GM18517 (cell line): ENCODE measurements around the gene COASY.
"Not testable (repeated sequence)": the region's sequence is repeated elsewhere in the genome, so short reads cannot be mapped to it uniquely, and the experiment has no call there.

Source experiments
- ATAC-seq: cut with Tn5 transposase; IDR thresholded peaks from one replicate; pipeline ENCODE4 v1.9.1; 2021; ENCODE audit warnings: mild to moderate bottlenecking, moderate library complexity; ENCODE audit not compliant: unreplicated experiment

Gene COASY

GRCh38 chr17:42531455-42532354, 30.2 kb upstream of the COASY start:
- ATAC-seq: no peak

- ATAC-seq: no peak
These were observed 26.5 kb upstream of the COASY start for GRCh38 chr17:42535155-42536047.

DNA sequence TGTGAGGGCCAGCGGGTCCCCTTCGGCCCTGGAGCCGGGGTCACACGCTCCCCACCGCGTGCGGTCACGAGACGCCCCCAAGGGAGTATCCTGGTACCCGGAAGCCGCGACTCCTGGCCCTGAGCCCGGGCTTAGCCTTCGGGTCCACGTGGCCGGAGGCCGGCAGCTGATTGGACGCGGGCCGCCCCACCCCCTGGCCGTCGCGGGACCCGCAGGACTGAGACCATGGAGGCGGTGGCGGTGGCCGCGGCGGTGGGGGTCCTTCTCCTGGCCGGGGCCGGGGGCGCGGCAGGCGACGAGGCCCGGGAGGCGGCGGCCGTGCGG, 25.9 kb upstream of the COASY start, which contains the start of gene NAGLU:
Gene NAGLU, plus strand, starts transcription at position 194 of the 324 bp plus-strand sequence. Its CDS starts 32 bp downstream, at position 226.
- ATAC-seq: peak; percentile 68

- peak; percentile 57 for ATAC-seq
These were observed 25.4 kb upstream of the COASY start for GRCh38 chr17:42536372-42537155.

GRCh38 chr17:42537156-42537805, 24.7 kb upstream of the COASY start:
- no peak for ATAC-seq

- ATAC-seq: no peak
These were observed 24.0 kb upstream of the COASY start for GRCh38 chr17:42537826-42538451.

GRCh38 chr17:42538482-42538881, 23.5 kb upstream of the COASY start:
- ATAC-seq: no peak

GRCh38 chr17:42540558-42540957, 21.4 kb upstream of the COASY start:
- not testable (repeated sequence) for ATAC-seq

DNA sequence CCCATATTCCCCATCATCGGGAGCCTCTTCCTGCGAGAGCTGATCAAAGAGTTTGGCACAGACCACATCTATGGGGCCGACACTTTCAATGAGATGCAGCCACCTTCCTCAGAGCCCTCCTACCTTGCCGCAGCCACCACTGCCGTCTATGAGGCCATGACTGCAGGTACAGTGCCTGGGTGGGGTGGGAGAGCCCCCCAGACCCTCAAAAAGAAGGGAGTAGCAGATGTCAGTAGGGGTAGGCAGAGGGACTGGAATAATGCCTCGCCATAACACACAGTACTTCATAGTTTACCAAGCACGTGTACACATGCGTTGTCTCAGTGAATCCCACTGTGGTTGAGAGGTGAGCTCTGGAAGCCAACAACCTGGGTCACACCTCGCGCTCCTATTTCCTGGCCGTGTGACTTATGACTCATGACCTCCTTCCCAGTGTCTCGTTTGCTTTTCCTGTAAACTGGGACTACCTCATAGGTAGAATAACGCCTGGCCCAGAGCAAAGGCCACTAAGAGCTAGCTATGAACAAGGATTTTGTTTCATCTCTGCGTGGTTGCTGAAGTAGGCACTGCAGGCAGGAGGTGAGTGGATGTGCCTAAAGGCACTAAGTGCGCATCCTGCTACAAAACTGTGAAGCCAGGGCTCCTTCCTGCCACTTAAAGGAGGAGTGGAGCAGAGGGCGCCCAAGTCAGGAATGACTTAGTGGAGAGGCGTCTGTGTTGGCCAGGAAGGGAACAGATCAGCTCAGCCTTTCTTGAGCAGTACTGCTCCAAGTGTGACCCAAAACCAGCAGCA, 20.7 kb upstream of the COASY start:
- no peak for ATAC-seq

DNA sequence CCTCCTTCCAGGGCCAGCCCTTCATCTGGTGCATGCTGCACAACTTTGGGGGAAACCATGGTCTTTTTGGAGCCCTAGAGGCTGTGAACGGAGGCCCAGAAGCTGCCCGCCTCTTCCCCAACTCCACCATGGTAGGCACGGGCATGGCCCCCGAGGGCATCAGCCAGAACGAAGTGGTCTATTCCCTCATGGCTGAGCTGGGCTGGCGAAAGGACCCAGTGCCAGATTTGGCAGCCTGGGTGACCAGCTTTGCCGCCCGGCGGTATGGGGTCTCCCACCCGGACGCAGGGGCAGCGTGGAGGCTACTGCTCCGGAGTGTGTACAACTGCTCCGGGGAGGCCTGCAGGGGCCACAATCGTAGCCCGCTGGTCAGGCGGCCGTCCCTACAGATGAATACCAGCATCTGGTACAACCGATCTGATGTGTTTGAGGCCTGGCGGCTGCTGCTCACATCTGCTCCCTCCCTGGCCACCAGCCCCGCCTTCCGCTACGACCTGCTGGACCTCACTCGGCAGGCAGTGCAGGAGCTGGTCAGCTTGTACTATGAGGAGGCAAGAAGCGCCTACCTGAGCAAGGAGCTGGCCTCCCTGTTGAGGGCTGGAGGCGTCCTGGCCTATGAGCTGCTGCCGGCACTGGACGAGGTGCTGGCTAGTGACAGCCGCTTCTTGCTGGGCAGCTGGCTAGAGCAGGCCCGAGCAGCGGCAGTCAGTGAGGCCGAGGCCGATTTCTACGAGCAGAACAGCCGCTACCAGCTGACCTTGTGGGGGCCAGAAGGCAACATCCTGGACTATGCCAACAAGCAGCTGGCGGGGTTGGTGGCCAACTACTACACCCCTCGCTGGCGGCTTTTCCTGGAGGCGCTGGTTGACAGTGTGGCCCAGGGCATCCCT, 18.5 kb upstream of the COASY start:
- no peak for ATAC-seq

GRCh38 chr17:42544874-42545283, 17.1 kb upstream of the COASY start:
- no peak for ATAC-seq

- not testable (repeated sequence) for ATAC-seq
These were observed 16.0 kb upstream of the COASY start for GRCh38 chr17:42545755-42546505.

DNA sequence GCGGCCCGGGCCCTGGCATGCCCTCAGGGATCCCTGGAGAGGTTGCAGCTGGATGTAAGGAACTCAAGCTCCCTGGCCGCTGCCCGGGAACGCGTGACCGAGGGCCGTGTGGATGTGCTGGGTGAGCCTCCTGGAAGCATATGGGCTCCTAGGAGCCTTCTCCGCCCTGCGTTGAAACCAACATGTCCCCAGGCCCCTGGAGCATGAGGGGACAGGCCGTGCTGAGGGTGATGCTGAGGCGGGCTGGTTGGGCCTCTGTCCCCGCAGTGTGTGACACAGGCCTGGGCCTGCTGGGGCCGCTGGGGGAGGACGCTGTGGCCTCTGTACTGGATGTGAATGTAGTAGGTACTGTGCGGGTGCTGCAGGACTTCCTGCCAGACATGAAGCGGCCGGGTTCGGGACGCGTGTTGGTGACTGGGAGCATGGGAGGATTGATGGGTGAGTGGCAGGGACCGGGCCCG, 14.9 kb upstream of the COASY start:
- no peak for ATAC-seq

DNA sequence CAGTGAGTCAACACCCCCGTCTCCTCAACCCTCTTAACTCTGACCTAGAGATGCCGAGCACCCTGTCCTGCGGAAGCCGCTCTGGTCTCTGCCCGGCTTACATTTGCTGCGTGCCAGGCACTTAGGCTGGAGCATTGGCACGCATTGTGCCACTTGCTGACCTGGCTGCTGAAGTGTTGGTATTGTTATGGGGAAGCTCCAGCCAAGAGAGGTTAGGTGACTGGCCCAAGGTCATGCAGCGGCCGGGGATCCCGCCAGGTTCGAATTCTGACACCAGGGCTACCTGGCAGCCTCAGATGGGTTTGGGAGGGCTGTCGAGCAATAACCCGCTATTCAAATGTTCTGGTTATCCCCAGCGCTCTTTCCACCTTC, 14.3 kb upstream of the COASY start:
- no peak for ATAC-seq

DNA sequence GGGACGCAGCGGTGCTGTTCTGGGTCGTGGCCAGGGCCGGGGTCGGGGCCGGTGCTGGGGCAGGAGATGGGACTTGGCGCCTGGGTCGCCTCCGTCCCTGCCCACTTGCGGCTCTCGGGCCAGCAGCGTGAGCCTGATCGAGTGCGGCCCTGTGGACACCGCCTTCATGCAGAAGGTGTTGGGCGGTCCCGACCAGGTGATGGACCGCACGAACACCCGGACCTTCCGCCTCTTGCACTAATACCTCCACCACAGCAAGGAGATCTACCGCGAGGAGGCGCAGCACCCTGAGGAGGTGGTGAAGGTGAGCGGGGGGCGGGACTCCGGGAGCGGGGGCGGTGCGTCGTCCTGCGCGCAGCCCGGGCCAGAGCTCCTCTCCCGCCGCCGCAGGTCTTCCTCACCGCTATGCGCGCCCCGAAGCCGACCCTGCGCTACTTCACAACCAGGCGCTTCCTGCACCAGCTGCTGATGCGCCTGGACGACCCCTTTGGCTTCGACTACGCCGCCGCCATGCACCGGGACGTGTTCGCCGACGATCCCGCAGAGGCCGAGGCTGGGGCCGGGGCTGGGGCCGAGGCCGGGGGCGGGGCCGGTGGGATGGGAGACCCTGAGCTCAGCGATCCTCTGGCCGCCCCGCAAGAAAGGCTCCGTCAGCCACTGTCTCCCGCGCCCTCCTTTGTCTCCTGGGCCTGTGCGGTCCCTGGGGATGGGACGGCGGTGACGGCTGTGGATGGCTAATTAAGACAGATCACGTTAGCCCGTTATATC, 13.7 kb upstream of the COASY start:
- no peak for ATAC-seq

GRCh38 chr17:42548993-42549755, 12.8 kb upstream of the COASY start:
- no peak for ATAC-seq
